ENCODE results near the gene RNF41. TPM values are rescaled to one million over a fixed set of nuclear protein-coding genes. Genes with fewer than 3 reads are reported as not detected.

The RNF41 gene
- total RNA-seq, 3 donors from 2014 or later (not counting 1 experiment from before 2014, with no cell fraction given), result 32.3 to 44.5 (median 38.6) TPM

GRCh38 chr12:56189099-56189917 lies 32.4 kb downstream of the RNF41 start, which contains the start of gene SMARCC2:
SMARCC2 (minus strand) TSS chr12:56189483; CDS start chr12:56189461, 22 bp downstream.
- Mint-ChIP-seq H3K9me3 (no peaks in the 10 kb centered on the region), H3K4me1 (peaks cover 43 to 55% of the 10 kb centered on the region in 2 donors), H3K4me3 (peak within 1 kb of the TSS; percentile 99), H3K27ac (peak within 1 kb of the TSS; percentile 98), H3K36me3 (peaks cover 13% of the 10 kb centered on the region), H3K27me3 (ENCODE audit: low read depth in 2 of 2) (no peaks in the 10 kb centered on the region)
- DNase-seq, result peak; percentile 83 to 94
- ATAC-seq, result peak; percentile 81 to 94 (median 83)
- TF ChIP-seq CTCF (IDR thresholded peaks at IDR 0.05), result peak; percentile 66
- H3K36me3 ChIP-seq (ENCODE audit: control insufficient read depth, insufficient read depth, low read length), result peaks cover 12% of the 10 kb centered on the region
- H3K27me3 ChIP-seq (ENCODE audit: control insufficient read depth, insufficient read depth, low read length), result no peaks in the 10 kb centered on the region
- peak within 1 kb of the TSS; percentile 96 for H3K27ac ChIP-seq (ENCODE audit: low read length)
- WGBS (ENCODE audit: insufficient coverage), result under 1% methylated on average over 93 of the region's 93 CpGs
- intact Hi-C loops (cut with micrococcal nuclease), result loop anchor here (2.0 to 10.0 kb wide), 3 partner anchors 37 to 455 kb away; partner anchors contain the start of genes MYL6B and ZC3H10
- H3K9me3 ChIP-seq (ENCODE audit: control insufficient read depth, insufficient read depth, low read length), result no peaks in the 10 kb centered on the region
- H3K4me1 ChIP-seq (ENCODE audit: control insufficient read depth, insufficient read depth, low read length), result peaks cover 27% of the 10 kb centered on the region
- H3K4me3 ChIP-seq (ENCODE audit: low read length), result peak within 1 kb of the TSS; percentile 96

- Mint-ChIP-seq H3K9me3 (no peaks in the 10 kb centered on the region), H3K4me3 (peak overlapping the region; percentile 95), H3K36me3 (peaks cover 17% of the 10 kb centered on the region), H3K27me3 (ENCODE audit: low read depth in 2 of 2) (no peaks in the 10 kb centered on the region), H3K4me1 (peaks cover 43 to 55% of the 10 kb centered on the region in 2 donors), H3K27ac (peak overlapping the region; percentile 89 to 98)
- no peak for ATAC-seq
- Histone ChIP-seq H3K4me3 (ENCODE audit: low read length) (peak overlapping the region; percentile 78), H3K27ac (ENCODE audit: low read length) (peak overlapping the region; percentile 77), H3K4me1 (ENCODE audit: control insufficient read depth, insufficient read depth, low read length) (peaks cover 27% of the 10 kb centered on the region), H3K27me3 (ENCODE audit: control insufficient read depth, insufficient read depth, low read length) (no peaks in the 10 kb centered on the region), H3K9me3 (ENCODE audit: control insufficient read depth, insufficient read depth, low read length) (no peaks in the 10 kb centered on the region), H3K36me3 (ENCODE audit: control insufficient read depth, insufficient read depth, low read length) (peaks cover 17% of the 10 kb centered on the region)
- WGBS (ENCODE audit: insufficient coverage), result 0% methylated on average over 17 of the region's 17 CpGs
- TF ChIP-seq CTCF (IDR thresholded peaks at IDR 0.05), result no peak
- intact Hi-C loops (cut with micrococcal nuclease), result loop anchor here (2.0 to 10.0 kb wide), 3 partner anchors 36 to 454 kb away; partner anchors contain the start of genes MYL6B and ZC3H10
- peak in 1 of 2 donors; percentile 49 for DNase-seq
Measured at GRCh38 chr12:56188778-56189098, 33.0 kb downstream of the RNF41 start.

GRCh38 chr12:56188131-56188777 lies 33.5 kb downstream of the RNF41 start:
- Histone ChIP-seq H3K9me3 (ENCODE audit: control insufficient read depth, insufficient read depth, low read length) (no peaks in the 10 kb centered on the region), H3K4me3 (ENCODE audit: low read length) (peak overlapping the region; percentile 78), H3K27me3 (ENCODE audit: control insufficient read depth, insufficient read depth, low read length) (no peaks in the 10 kb centered on the region), H3K36me3 (ENCODE audit: control insufficient read depth, insufficient read depth, low read length) (peaks cover 21% of the 10 kb centered on the region), H3K27ac (ENCODE audit: low read length) (peak overlapping the region; percentile 77), H3K4me1 (ENCODE audit: control insufficient read depth, insufficient read depth, low read length) (peaks cover 27% of the 10 kb centered on the region)
- DNase-seq (peak in 1 of 2 donors; percentile 39), ATAC-seq (no peak)
- WGBS (ENCODE audit: insufficient coverage), result 9% methylated on average over 8 of the region's 10 CpGs
- no peak for TF ChIP-seq CTCF (IDR thresholded peaks at IDR 0.05)
- Mint-ChIP-seq H3K27ac (peak overlapping the region; percentile 89 to 98), H3K36me3 (peaks cover 17% of the 10 kb centered on the region), H3K9me3 (no peaks in the 10 kb centered on the region), H3K4me3 (peak overlapping the region; percentile 95), H3K27me3 (ENCODE audit: low read depth in 2 of 2) (no peaks in the 10 kb centered on the region), H3K4me1 (peaks cover 42 to 52% of the 10 kb centered on the region in 2 donors)
- intact Hi-C loops (cut with micrococcal nuclease), result loop anchor here (2.0 to 10.0 kb wide), 3 partner anchors 35 to 453 kb away; partner anchors contain the start of genes MYL6B and ZC3H10
